Endothelial cell (in vitro differentiated cells): Measurements from ENCODE around the gene DNMT3L. TPM values are rescaled to one million over a fixed set of nuclear protein-coding genes. Genes with fewer than 3 reads are reported as not detected.
"Not testable (repeated sequence)": the region's sequence is repeated elsewhere in the genome, so short reads cannot be mapped to it uniquely, and the experiment has no call there.

Experiments
- DNase-seq: peaks from one replicate; pipeline ENCODE4 v3.0.0; 2021; ENCODE audit warnings: low spot score
- H3K27ac Mint-ChIP-seq: one replicate; pipeline ENCODE4 v1.8.0; 2021; ENCODE audit warnings: mixed read lengths, inconsistent platforms; ENCODE audit not compliant: unreplicated experiment
- H3K27me3 Mint-ChIP-seq: one replicate; pipeline ENCODE4 v1.8.0; 2021; ENCODE audit warnings: mild to moderate bottlenecking, moderate library complexity, mixed read lengths, inconsistent platforms; ENCODE audit not compliant: unreplicated experiment
- H3K36me3 Mint-ChIP-seq: one replicate; pipeline ENCODE4 v1.8.0; 2021; ENCODE audit warnings: mild to moderate bottlenecking, low read depth, mixed read lengths, inconsistent platforms; ENCODE audit not compliant: unreplicated experiment
- H3K4me1 Mint-ChIP-seq: one replicate; pipeline ENCODE4 v1.8.0; 2021; ENCODE audit warnings: mild to moderate bottlenecking, mixed read lengths, inconsistent platforms; ENCODE audit not compliant: unreplicated experiment
- H3K4me3 Mint-ChIP-seq: one replicate; pipeline ENCODE4 v1.8.0; 2021; ENCODE audit warnings: mild to moderate bottlenecking, mixed read lengths, inconsistent platforms; ENCODE audit not compliant: unreplicated experiment
- H3K9me3 Mint-ChIP-seq: one replicate; pipeline ENCODE4 v1.8.0; 2021; ENCODE audit warnings: mixed read lengths, inconsistent platforms; ENCODE audit not compliant: unreplicated experiment
- CTCF ChIP-seq: fragments of 200-600 bp; sonication (generic); IDR thresholded peaks from one replicate; pipeline ENCODE4 v1.5.0; 2021; ENCODE audit warnings: antibody characterized with exemption; ENCODE audit not compliant: unreplicated experiment
- total RNA-seq: library from RNA; stranded (reverse); fragmentation: NEBNext Ultra II Directional; extraction: Animal tissue kit (Norgen Biotek cat#: 25700); gene quantifications from one replicate; pipeline ENCODE4 v1.2.1, GENCODE V29; 2021; ENCODE audit not compliant: unreplicated experiment

Gene DNMT3L
- total RNA-seq, 1 donor from 2014 or later = not detected

DNA sequence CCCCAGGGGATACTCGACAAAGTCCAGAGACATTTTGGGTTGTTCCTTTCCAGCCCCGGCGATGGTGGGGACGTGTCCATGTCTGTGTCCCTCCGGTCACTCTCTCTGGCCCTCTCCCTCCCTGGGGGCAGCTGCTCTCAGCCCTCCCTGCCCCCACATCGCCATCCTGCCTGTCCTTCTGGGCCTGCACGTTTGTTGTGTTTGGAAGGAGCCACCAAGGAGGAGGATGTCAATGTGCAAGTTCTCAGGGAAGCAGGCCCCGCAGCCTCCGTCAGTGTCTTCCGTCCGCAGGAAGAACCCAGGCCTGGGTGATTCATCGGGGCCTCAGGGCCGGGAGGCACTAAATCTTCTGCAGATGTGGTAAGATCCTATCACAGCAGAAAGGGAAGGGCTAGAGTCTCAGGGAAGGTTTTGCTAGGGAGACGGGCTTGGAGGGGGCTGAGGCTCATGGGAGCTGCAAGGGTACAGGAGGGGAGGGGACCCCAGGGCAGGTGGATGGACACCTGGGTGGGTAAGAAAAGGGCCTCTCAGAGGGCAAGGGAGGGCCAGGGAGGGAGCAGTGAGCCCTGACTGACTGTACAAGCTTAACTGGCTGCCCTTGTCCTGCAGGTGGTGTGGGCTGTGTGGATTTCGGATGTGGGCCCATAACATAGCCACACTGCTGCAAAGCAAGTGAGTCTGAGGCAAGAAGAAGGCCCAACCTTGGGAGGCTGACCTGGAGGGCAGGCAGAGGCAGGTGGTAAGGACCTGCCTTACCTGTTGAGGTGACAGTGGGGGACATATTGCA, 53.6 kb downstream of the DNMT3L start:
- H3K4me1 Mint-ChIP-seq, DNase-seq, H3K27me3 Mint-ChIP-seq, H3K36me3 Mint-ChIP-seq, H3K27ac Mint-ChIP-seq, H3K9me3 Mint-ChIP-seq, H3K4me3 Mint-ChIP-seq: not testable (repeated sequence)

DNA sequence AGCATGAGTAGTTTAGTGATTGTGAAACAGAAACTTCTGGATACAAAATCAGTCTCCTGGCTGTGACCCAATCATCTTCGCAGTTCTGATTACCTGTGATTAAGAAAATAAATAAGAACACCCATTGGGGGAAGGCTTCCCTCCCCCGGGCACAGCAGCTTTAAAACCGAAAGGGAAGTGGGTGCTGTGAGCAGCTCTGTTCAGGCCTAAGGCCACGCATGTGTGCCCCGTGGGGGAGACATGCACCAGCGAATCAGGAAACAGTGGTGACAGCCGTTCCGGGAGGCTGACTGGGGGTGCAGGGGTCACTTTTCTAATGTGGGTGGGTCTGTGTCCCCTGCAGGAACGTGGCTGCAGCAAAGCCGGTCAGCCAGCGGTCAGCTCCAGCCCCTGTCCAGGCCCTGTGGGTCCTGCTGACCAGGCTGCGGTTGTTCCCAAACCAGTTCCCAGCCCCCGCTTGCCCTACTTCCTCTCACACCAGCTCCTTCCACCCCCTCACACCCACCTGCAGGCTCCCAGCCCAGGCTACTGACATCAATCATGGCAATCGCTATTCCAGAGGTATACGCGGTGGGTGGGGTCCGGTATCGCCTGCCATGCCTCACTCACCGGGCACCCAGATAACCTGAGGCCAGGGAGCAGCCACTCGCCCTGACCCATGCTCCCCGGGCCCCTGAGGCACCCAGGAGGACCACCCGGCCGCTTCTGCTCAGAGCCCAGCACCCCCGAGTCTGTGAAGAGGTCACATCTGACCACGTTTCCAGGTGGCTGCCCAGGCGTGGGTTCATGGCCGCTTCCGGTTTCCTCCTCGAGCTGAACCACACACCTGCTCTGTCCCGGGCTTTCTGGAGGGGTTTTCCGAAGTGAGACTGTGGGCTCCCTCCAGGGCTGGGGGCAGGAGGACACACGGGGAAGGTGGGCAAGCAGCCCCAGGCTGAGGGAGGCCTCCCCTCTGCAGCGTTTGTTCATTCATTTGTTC, 54.7 kb downstream of the DNMT3L start:
- not testable (repeated sequence) for H3K27ac Mint-ChIP-seq, H3K9me3 Mint-ChIP-seq, H3K27me3 Mint-ChIP-seq, H3K36me3 Mint-ChIP-seq, H3K4me1 Mint-ChIP-seq, H3K4me3 Mint-ChIP-seq, DNase-seq

DNA sequence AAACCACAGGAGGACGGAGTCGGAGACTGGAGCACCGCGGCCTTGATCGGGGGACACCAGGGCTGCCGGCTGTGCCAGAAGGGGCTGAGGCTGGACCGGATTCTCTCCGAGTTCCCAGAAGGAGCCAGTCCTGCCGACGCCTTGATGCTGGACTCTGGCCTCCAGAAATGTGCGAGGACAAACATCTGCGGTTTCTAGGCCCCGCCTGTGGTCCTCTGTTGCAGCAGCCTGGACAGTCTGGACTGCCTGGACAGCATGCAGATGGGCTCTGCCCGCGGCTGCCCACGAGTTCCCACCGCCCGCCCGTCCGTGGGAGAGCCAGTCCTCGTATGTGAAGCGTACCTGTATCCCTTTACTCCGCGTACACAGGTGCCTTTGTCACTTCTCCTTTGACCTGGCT, 55.5 kb downstream of the DNMT3L start:
- not testable (repeated sequence) for H3K27me3 Mint-ChIP-seq, H3K27ac Mint-ChIP-seq, DNase-seq, H3K9me3 Mint-ChIP-seq, H3K4me3 Mint-ChIP-seq, H3K4me1 Mint-ChIP-seq, H3K36me3 Mint-ChIP-seq

DNA sequence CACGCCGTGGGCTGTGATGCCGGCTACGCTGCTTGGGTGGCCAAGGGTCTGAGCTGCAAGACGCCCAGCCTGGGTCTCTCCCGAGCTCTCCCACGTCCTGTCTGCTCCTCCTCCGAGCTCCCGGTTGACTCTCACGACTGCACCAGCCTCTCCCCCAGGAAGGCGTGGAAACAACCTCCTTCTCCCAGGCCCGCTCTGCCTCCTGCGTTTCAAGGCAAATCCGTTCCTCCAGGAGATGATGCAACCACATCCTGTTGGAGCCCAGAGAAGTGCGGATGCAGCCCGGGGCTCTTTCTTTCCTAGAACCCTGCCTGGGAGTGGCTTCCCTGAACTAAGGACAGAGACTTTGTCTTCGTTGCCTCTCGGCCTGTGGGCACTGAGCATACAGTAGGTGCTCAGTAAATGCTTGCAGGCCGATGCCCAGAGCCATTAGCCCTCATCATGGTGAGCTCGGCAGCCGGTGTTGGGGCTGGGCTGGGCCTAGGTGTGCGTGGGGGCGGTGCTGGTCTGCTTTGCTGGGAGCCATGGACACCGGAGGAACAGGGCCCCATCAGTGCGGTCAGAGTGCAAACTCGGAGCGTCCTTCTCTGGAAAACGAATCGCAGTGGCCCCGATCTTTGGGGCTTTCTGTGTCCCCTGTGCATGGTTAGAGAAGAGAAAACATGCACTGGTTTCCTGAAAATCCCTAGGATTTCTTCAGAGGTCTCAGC, 59.0 kb downstream of the DNMT3L start:
- H3K36me3 Mint-ChIP-seq, H3K4me1 Mint-ChIP-seq, H3K27ac Mint-ChIP-seq, H3K9me3 Mint-ChIP-seq, DNase-seq, H3K4me3 Mint-ChIP-seq, H3K27me3 Mint-ChIP-seq: not testable (repeated sequence)

DNA sequence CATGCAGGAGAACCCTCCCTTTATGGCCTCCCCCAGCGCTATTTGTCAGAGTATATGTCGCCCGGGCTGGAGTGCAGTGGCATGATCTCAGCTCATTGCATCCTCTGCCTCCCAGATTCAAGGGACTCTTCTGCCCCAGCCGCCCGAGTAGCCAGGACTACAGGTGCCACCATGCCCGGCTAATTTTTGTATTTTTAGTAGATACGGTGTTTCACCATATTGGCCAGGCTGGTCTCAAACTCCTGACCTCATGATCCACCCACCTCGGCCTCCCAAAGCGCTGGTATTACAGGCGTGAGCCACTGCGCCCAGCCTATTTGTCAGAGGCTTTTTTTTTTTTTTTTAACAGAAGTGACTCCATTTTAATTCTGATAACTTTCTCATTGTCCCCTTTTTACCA, 61.7 kb downstream of the DNMT3L start:
- H3K4me3 Mint-ChIP-seq, H3K27me3 Mint-ChIP-seq, DNase-seq, H3K4me1 Mint-ChIP-seq, H3K36me3 Mint-ChIP-seq, H3K27ac Mint-ChIP-seq, H3K9me3 Mint-ChIP-seq: not testable (repeated sequence)

DNA sequence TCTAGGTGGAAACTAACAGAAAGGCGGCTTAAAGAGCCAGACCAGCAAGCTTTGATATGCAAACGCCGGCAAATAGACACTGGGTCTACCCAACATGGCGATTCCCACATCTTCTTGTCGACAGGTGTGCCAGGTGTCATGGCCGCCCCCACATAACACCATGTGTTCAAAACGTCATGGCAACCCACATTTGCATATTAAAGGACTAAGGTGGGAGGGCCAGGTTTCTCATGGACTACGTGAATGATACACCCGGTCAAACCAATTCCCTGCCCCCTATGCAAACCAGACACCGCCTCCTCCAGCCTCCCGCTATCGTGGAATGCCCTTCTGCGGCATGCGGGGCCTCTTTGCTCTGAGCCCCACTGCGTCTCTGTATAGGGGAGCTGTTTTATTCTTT, 62.2 kb downstream of the DNMT3L start:
- H3K4me1 Mint-ChIP-seq = no peaks in the 10 kb centered on the region
- no peak overlapping the region for H3K27ac Mint-ChIP-seq
- no peak for DNase-seq
- H3K27me3 Mint-ChIP-seq = no peaks in the 10 kb centered on the region
- H3K36me3 Mint-ChIP-seq = no peaks in the 10 kb centered on the region
- no peak overlapping the region for H3K4me3 Mint-ChIP-seq
- H3K9me3 Mint-ChIP-seq = no peaks in the 10 kb centered on the region
- TF ChIP-seq CTCF = no peak

DNA sequence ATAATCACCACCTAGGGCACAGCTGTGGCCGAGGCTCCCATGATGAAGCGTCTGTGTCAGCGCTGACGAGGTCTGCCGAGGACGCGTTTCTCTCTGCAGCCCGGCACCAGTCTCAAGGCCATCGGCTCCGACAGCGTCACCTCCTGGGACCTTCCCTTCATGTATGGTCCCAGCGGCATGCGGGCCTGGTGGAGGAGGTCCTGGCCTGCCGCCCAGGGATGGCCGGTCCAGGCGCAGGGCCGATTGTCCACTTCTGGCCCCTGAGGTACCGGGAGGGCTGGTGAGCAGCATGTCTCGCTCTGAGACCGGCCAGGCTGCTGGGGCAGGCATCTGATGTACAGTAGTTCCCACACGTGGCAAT, 64.6 kb downstream of the DNMT3L start:
- not testable (repeated sequence) for H3K4me3 Mint-ChIP-seq, H3K36me3 Mint-ChIP-seq, H3K9me3 Mint-ChIP-seq, DNase-seq, H3K27me3 Mint-ChIP-seq, H3K4me1 Mint-ChIP-seq, H3K27ac Mint-ChIP-seq

Other genes starting within 250 kb of the DNMT3L start
- gene TRAPPC10, start 249.6 kb downstream of the DNMT3L start, total RNA-seq = 28.4 TPM
- gene PWP2, start 154.5 kb downstream of the DNMT3L start, total RNA-seq = 11.0 TPM
- 41.3 TPM for gene GATD3, start 128.2 kb downstream of the DNMT3L start, total RNA-seq
- 1.2 TPM for gene ICOSLG, start 21.0 kb downstream of the DNMT3L start, total RNA-seq
- not detected for gene AIRE, start 24.0 kb upstream of the DNMT3L start, total RNA-seq
- gene PFKL, start 38.2 kb upstream of the DNMT3L start, total RNA-seq = 66.6 TPM
- gene CFAP410, start 77.5 kb upstream of the DNMT3L start, total RNA-seq = 12.2 TPM
- 0.15 TPM for gene TRPM2, start 91.7 kb upstream of the DNMT3L start, total RNA-seq
- gene LRRC3, start 193.6 kb upstream of the DNMT3L start, total RNA-seq = 9.1 TPM